Activated naive CD8-positive, alpha-beta T cell treated with anti-CD3 and anti-CD28 coated beads, Interleukin-2, amount 50 U/mL, for 24 hours (primary cell): Measurements from ENCODE around the gene CAPN12.
"Not testable (repeated sequence)": the region's sequence is repeated elsewhere in the genome, so short reads cannot be mapped to it uniquely, and the experiment has no call there.

Experiments used
- ATAC-seq: fragments of 150-1000 bp; cut with Tn5 transposase; one replicate; pipeline ENCODE4 v1.10.0; 2021
- DNase-seq: peaks from one replicate; pipeline ENCODE4 v3.0.0; 2021
- H3K27ac Mint-ChIP-seq: one replicate; pipeline ENCODE4 v1.8.0; 2021; ENCODE audit warnings: mild to moderate bottlenecking, mixed read lengths
- H3K27me3 Mint-ChIP-seq: one replicate; pipeline ENCODE4 v1.8.0; 2021; ENCODE audit warnings: mixed read lengths
- H3K36me3 Mint-ChIP-seq: one replicate; pipeline ENCODE4 v1.8.0; 2021; ENCODE audit warnings: low read depth, mixed read lengths
- H3K4me1 Mint-ChIP-seq: one replicate; pipeline ENCODE4 v1.8.0; 2021; ENCODE audit warnings: mixed read lengths
- H3K4me3 Mint-ChIP-seq: one replicate; pipeline ENCODE4 v1.8.0; 2021; ENCODE audit warnings: mild to moderate bottlenecking, moderate library complexity, mixed read lengths
- H3K9me3 Mint-ChIP-seq: one replicate; pipeline ENCODE4 v1.8.0; 2021; ENCODE audit warnings: mixed read lengths

Gene CAPN12

GRCh38 chr19:38744298-38744681, at the start of gene CAPN12:
Gene CAPN12, minus strand, starts transcription at chr19:38744474. Its CDS starts 309 bp downstream, at chr19:38744165.
- Mint-ChIP-seq H3K9me3 (no peaks in the 10 kb centered on the region), H3K4me3 (no peak within 1 kb of the TSS), H3K27ac (no peak within 1 kb of the TSS), H3K4me1 (peaks cover 6% of the 10 kb centered on the region), H3K36me3 (no peaks in the 10 kb centered on the region), H3K27me3 (no peaks in the 10 kb centered on the region)
- ATAC-seq: no peak
- DNase-seq: no peak

- ATAC-seq (no peak), DNase-seq (no peak)
- Mint-ChIP-seq H3K4me3 (no peak overlapping the region), H3K27me3 (no peaks in the 10 kb centered on the region), H3K9me3 (no peaks in the 10 kb centered on the region), H3K4me1 (peaks cover 4% of the 10 kb centered on the region), H3K27ac (no peak overlapping the region), H3K36me3 (no peaks in the 10 kb centered on the region)
Observed at GRCh38 chr19:38793671-38794070, 49.4 kb upstream of the CAPN12 start.

- H3K4me3 Mint-ChIP-seq: no peak overlapping the region
- H3K27ac Mint-ChIP-seq: no peak overlapping the region
- no peaks in the 10 kb centered on the region for H3K27me3 Mint-ChIP-seq
- DNase-seq: no peak
- peaks cover 4% of the 10 kb centered on the region for H3K4me1 Mint-ChIP-seq
- no peaks in the 10 kb centered on the region for H3K36me3 Mint-ChIP-seq
- H3K9me3 Mint-ChIP-seq: no peaks in the 10 kb centered on the region
- ATAC-seq: no peak
Observed at GRCh38 chr19:38793177-38793576, 48.9 kb upstream of the CAPN12 start.

- Mint-ChIP-seq H3K4me1 (peaks cover 4% of the 10 kb centered on the region), H3K9me3 (no peaks in the 10 kb centered on the region), H3K27me3 (no peaks in the 10 kb centered on the region), H3K4me3 (no peak overlapping the region), H3K36me3 (no peaks in the 10 kb centered on the region), H3K27ac (no peak overlapping the region)
- DNase-seq (peak; percentile 60), ATAC-seq (peak; percentile 30)
Observed at GRCh38 chr19:38792250-38793111, 48.2 kb upstream of the CAPN12 start.

GRCh38 chr19:38791451-38792064, 47.3 kb upstream of the CAPN12 start:
- not testable (repeated sequence) for DNase-seq, H3K4me1 Mint-ChIP-seq, H3K4me3 Mint-ChIP-seq, H3K27ac Mint-ChIP-seq, H3K9me3 Mint-ChIP-seq, H3K36me3 Mint-ChIP-seq, H3K27me3 Mint-ChIP-seq
- ATAC-seq: peak; percentile 86

- H3K4me3 Mint-ChIP-seq, H3K4me1 Mint-ChIP-seq, H3K27ac Mint-ChIP-seq, ATAC-seq, H3K36me3 Mint-ChIP-seq, H3K9me3 Mint-ChIP-seq, H3K27me3 Mint-ChIP-seq, DNase-seq: not testable (repeated sequence)
Observed at GRCh38 chr19:38790507-38791403, 46.5 kb upstream of the CAPN12 start.

GRCh38 chr19:38788478-38789243, 44.4 kb upstream of the CAPN12 start, which contains the start of gene LGALS7B:
Gene LGALS7B, plus strand, starts transcription at chr19:38789200. Its CDS starts 27 bp downstream, at chr19:38789227.
- H3K9me3 Mint-ChIP-seq: no peaks in the 10 kb centered on the region
- DNase-seq (no peak), ATAC-seq (no peak)
- H3K4me3 Mint-ChIP-seq: no peak within 1 kb of the TSS
- H3K36me3 Mint-ChIP-seq: no peaks in the 10 kb centered on the region
- H3K4me1 Mint-ChIP-seq: peaks cover 6% of the 10 kb centered on the region
- no peak within 1 kb of the TSS for H3K27ac Mint-ChIP-seq
- H3K27me3 Mint-ChIP-seq: no peaks in the 10 kb centered on the region

- H3K4me3 Mint-ChIP-seq: no peak overlapping the region
- peaks cover 2% of the 10 kb centered on the region for H3K4me1 Mint-ChIP-seq
- H3K27ac Mint-ChIP-seq: no peak overlapping the region
- DNase-seq (no peak), ATAC-seq (no peak)
- H3K9me3 Mint-ChIP-seq: no peaks in the 10 kb centered on the region
- no peaks in the 10 kb centered on the region for H3K36me3 Mint-ChIP-seq
- no peaks in the 10 kb centered on the region for H3K27me3 Mint-ChIP-seq
Observed at GRCh38 chr19:38786572-38787265, 42.4 kb upstream of the CAPN12 start.

DNA sequence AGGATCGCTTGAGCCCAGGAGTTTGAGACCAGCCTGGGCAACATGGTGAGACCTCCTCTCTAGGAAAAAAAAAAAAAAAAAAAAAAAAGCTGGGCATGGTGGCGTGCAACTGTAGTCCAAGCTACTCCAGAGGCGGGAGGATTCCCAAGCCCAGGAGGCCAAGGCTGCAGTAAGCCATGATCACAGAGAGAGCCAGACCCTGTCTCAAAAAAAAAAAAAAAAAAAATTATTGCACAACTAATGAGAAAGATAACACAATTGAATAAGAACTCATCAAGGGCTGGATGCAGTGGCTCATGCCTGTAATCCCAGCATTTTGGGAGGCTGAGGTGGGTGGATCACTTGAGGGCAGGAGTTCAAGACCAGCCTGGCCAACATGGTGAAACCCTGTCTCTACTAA, 41.8 kb upstream of the CAPN12 start:
- H3K36me3 Mint-ChIP-seq, H3K9me3 Mint-ChIP-seq, DNase-seq, ATAC-seq, H3K27me3 Mint-ChIP-seq, H3K27ac Mint-ChIP-seq, H3K4me1 Mint-ChIP-seq, H3K4me3 Mint-ChIP-seq: not testable (repeated sequence)

DNA sequence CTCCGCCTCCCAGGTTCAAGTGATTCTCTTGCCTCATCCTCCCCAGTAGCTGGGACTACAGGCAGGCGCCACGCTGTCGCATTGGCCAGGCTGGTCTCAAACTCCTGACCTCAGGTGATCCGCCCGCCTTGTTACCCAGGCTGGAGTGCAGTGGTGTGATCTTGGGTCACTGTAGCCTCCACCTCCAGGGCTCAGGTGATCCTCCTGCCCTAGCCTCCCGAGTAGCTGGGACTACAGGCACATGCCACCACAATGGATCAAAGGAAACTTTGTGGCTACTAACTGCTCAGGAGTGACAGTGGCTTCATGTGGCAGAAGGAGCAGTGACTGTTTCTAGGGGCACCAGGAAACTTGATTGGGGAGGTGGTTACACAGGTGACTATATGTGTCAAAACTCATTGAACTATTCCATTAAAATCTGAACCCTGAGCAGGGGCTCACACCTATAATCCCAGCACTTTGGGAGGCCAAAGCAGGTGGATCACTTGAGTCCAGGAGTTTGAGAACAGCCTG, 41.0 kb upstream of the CAPN12 start:
- H3K4me3 Mint-ChIP-seq: no peak overlapping the region
- H3K36me3 Mint-ChIP-seq: no peaks in the 10 kb centered on the region
- H3K27me3 Mint-ChIP-seq: peaks cover 5% of the 10 kb centered on the region
- DNase-seq: no peak
- peaks cover 2% of the 10 kb centered on the region for H3K4me1 Mint-ChIP-seq
- no peak for ATAC-seq
- H3K9me3 Mint-ChIP-seq: no peaks in the 10 kb centered on the region
- no peak overlapping the region for H3K27ac Mint-ChIP-seq

DNA sequence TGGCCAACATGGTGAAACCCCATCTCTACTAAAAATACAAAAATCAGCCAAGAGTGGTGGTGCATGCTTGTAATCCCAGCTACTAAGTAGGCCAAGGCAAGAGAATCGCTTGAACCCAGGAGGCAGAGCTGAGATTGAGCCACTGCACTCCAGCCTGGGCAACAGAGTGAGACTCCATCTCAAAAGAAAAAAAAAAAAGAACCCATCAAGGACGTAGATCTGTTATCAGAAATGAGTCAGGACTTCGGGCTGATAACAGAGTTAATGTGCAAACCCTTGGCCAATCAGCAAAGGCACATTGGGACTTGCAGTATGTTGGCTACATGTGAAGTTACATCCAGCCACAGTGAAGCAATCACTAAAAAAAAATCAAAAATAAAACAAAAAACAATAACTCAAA, 40.0 kb upstream of the CAPN12 start:
- DNase-seq (no peak), ATAC-seq (no peak)
- H3K27me3 Mint-ChIP-seq: peaks cover 5% of the 10 kb centered on the region
- no peaks in the 10 kb centered on the region for H3K36me3 Mint-ChIP-seq
- no peak overlapping the region for H3K4me3 Mint-ChIP-seq
- H3K4me1 Mint-ChIP-seq: peaks cover 2% of the 10 kb centered on the region
- H3K9me3 Mint-ChIP-seq: no peaks in the 10 kb centered on the region
- H3K27ac Mint-ChIP-seq: no peak overlapping the region

DNA sequence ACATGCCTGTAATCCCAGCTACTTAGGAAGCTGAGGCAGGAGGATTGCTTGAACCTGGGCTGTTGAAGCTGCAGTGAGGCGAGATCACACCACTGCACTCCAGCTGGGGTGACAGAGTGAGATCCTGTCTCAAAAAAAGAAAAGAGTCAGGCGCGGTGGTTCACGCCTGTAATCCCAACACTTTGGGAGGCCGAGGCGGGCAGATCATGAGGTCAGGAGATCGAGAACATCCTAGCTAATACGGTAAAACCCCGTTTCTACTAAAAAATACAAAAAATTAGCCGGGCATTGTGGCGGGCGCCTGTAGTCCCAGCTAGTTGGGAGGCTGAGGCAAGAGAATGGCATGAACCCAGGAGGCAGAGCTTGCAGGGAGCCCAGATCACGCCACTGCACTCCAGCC, 37.9 kb upstream of the CAPN12 start:
- not testable (repeated sequence) for H3K27me3 Mint-ChIP-seq, DNase-seq, ATAC-seq, H3K36me3 Mint-ChIP-seq, H3K4me3 Mint-ChIP-seq, H3K4me1 Mint-ChIP-seq, H3K9me3 Mint-ChIP-seq, H3K27ac Mint-ChIP-seq

GRCh38 chr19:38781058-38781457, 36.8 kb upstream of the CAPN12 start:
- H3K4me1 Mint-ChIP-seq: peaks cover 2% of the 10 kb centered on the region
- no peak overlapping the region for H3K27ac Mint-ChIP-seq
- no peaks in the 10 kb centered on the region for H3K9me3 Mint-ChIP-seq
- no peak overlapping the region for H3K4me3 Mint-ChIP-seq
- peaks cover 7% of the 10 kb centered on the region for H3K27me3 Mint-ChIP-seq
- no peaks in the 10 kb centered on the region for H3K36me3 Mint-ChIP-seq
- ATAC-seq (no peak), DNase-seq (no peak)
